Measurements from ENCODE around the gene GNAQ.
"Not testable (repeated sequence)": the region's sequence is repeated elsewhere in the genome, so short reads cannot be mapped to it uniquely, and the experiment has no call there.

GNAQ gene

GRCh38 chr9:77877976-77878375, 153.6 kb downstream of the GNAQ start:
- DNase-seq (ENCODE audit: low spot score): no peak

GRCh38 chr9:77876590-77876989, 155.0 kb downstream of the GNAQ start:
- DNase-seq (ENCODE audit: low spot score): no peak

- no peak for DNase-seq (ENCODE audit: low spot score)
Observed at GRCh38 chr9:77876091-77876490, 155.5 kb downstream of the GNAQ start.

- DNase-seq (ENCODE audit: low spot score): no peak
Observed at GRCh38 chr9:77872863-77873262, 158.7 kb downstream of the GNAQ start.

- no peak for DNase-seq (ENCODE audit: low spot score)
Observed at GRCh38 chr9:77872177-77872576, 159.4 kb downstream of the GNAQ start.

GRCh38 chr9:77871483-77871882, 160.1 kb downstream of the GNAQ start:
- no peak for DNase-seq (ENCODE audit: low spot score)

GRCh38 chr9:77866878-77867277, 164.7 kb downstream of the GNAQ start:
- no peak for DNase-seq (ENCODE audit: low spot score)

- no peak for DNase-seq (ENCODE audit: low spot score)
Observed at GRCh38 chr9:77865385-77866047, 166.1 kb downstream of the GNAQ start.

GRCh38 chr9:77864211-77864889, 167.3 kb downstream of the GNAQ start:
- peak; percentile 3 for DNase-seq (ENCODE audit: low spot score)

- DNase-seq (ENCODE audit: low spot score): not testable (repeated sequence)
Observed at GRCh38 chr9:77863638-77864037, 168.0 kb downstream of the GNAQ start.

- not testable (repeated sequence) for DNase-seq (ENCODE audit: low spot score)
Observed at GRCh38 chr9:77860953-77861352, 170.7 kb downstream of the GNAQ start.

- DNase-seq (ENCODE audit: low spot score): no peak
Observed at GRCh38 chr9:77857513-77858259, 173.9 kb downstream of the GNAQ start.

- DNase-seq (ENCODE audit: low spot score): no peak
Observed at GRCh38 chr9:77856615-77857014, 175.0 kb downstream of the GNAQ start.

GRCh38 chr9:77854916-77855311, 176.7 kb downstream of the GNAQ start:
- no peak for DNase-seq (ENCODE audit: low spot score)

- DNase-seq (ENCODE audit: low spot score): no peak
Observed at GRCh38 chr9:77854258-77854915, 177.2 kb downstream of the GNAQ start.

GRCh38 chr9:77853716-77854115, 177.9 kb downstream of the GNAQ start:
- no peak for DNase-seq (ENCODE audit: low spot score)

- DNase-seq (ENCODE audit: low spot score): no peak
Observed at GRCh38 chr9:77851882-77852595, 179.6 kb downstream of the GNAQ start.

- DNase-seq (ENCODE audit: low spot score): no peak
Observed at GRCh38 chr9:77848897-77849296, 182.7 kb downstream of the GNAQ start.

GRCh38 chr9:77848404-77848803, 183.2 kb downstream of the GNAQ start:
- DNase-seq (ENCODE audit: low spot score): no peak

GRCh38 chr9:77847626-77848025, 184.0 kb downstream of the GNAQ start:
- no peak for DNase-seq (ENCODE audit: low spot score)

- DNase-seq (ENCODE audit: low spot score): no peak
Observed at GRCh38 chr9:77847059-77847499, 184.5 kb downstream of the GNAQ start.

- no peak for DNase-seq (ENCODE audit: low spot score)
Observed at GRCh38 chr9:77844415-77844814, 187.2 kb downstream of the GNAQ start.

All from NAMALWA (cell line).